ENCODE data around the gene RAD50.
A peak's percentile ranks its signal among the peaks of the same experiment; 100 is the strongest.

Gene RAD50

DNA sequence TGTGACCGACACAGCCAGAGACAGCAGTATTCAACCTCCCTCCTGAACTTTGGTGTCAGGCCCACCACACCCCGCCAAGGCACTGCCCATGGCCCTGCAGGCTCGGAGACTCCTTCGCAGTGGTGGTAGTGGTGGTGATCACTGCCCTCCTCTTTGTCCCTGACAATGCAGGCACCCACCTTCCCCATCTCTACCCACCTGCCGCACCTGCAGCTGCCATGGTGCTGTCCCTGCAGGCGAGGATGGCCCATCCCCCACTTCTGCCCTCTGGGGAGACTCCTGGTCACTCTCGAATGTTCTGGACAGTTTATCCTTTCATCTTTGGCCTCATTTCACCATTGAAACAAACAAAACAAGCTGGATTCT lies 112.7 kb downstream of the RAD50 start:
- Histone ChIP-seq H3K27ac (ENCODE audit: poor library complexity, severe bottlenecking) (no peak overlapping the region), H3K9me3 (ENCODE audit: severe bottlenecking) (no peaks in the 10 kb centered on the region), H3K4me3 (ENCODE audit: severe bottlenecking) (no peak overlapping the region), H3K36me3 (ENCODE audit: low read depth) (no peaks in the 10 kb centered on the region), H3K27me3 (ENCODE audit: insufficient read depth, poor library complexity, severe bottlenecking) (no peaks in the 10 kb centered on the region), H3K4me1 (ENCODE audit: insufficient read depth, poor library complexity, severe bottlenecking) (peaks cover 6% of the 10 kb centered on the region)
- ATAC-seq (ENCODE audit: low read depth) (no peak), DNase-seq (ENCODE audit: low spot score) (no peak)
- TF ChIP-seq, protein P1, sequence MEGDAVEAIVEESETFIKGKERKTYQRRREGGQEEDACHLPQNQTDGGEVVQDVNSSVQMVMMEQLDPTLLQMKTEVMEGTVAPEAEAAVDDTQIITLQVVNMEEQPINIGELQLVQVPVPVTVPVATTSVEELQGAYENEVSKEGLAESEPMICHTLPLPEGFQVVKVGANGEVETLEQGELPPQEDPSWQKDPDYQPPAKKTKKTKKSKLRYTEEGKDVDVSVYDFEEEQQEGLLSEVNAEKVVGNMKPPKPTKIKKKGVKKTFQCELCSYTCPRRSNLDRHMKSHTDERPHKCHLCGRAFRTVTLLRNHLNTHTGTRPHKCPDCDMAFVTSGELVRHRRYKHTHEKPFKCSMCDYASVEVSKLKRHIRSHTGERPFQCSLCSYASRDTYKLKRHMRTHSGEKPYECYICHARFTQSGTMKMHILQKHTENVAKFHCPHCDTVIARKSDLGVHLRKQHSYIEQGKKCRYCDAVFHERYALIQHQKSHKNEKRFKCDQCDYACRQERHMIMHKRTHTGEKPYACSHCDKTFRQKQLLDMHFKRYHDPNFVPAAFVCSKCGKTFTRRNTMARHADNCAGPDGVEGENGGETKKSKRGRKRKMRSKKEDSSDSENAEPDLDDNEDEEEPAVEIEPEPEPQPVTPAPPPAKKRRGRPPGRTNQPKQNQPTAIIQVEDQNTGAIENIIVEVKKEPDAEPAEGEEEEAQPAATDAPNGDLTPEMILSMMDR (IDR thresholded peaks at IDR 0.05; ENCODE audit: poor library complexity, severe bottlenecking), result no peak

DNA sequence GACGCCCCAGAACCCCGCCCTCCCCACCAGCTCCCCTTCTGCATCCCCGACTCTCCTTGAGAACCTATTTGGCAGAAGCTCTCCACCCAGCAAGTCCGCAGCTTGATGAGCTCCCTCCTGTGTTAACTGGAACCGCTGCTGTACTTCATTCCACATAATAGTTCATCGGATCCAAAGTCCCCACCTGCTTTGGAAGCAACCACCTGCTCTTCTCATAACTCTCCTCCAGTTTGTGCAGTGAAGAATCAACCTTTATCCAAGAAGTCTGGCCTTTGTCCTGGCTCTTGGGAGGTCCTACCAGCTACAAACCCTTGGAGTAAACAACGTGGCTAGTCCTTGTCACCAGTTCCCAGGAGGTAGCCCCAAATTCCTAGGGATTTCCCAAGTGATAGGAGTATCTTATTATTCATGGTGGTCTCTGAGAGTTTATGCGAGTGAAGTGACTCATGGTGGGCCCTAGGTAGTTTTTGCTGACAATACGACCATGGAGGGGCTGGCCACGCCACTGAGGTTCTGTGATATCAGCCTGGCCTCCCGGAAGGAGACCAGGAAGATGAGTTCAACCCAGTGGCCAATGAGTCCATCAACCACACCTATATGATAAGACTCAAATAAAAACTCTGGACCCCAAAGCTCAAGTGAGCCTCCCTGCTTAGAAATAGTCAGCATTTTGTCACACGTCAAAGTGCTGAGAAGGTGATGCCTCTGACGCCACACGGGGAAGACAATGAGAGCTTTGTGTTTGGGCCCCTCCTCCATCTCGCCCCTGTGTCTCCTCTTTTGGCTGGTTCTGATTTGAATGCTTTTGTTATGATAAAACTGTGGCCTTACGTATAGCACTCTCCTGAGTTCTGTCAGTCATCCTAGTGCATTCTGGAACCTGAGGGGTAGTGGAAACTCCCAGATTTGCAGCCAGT lies 113.4 kb downstream of the RAD50 start:
- Histone ChIP-seq H3K9me3 (ENCODE audit: severe bottlenecking) (no peaks in the 10 kb centered on the region), H3K27me3 (ENCODE audit: insufficient read depth, poor library complexity, severe bottlenecking) (no peaks in the 10 kb centered on the region), H3K4me3 (ENCODE audit: severe bottlenecking) (no peak overlapping the region), H3K36me3 (ENCODE audit: low read depth) (no peaks in the 10 kb centered on the region), H3K27ac (ENCODE audit: poor library complexity, severe bottlenecking) (no peak overlapping the region), H3K4me1 (ENCODE audit: insufficient read depth, poor library complexity, severe bottlenecking) (peaks cover 11% of the 10 kb centered on the region)
- no peak for ATAC-seq (ENCODE audit: low read depth)
- no peak for DNase-seq (ENCODE audit: low spot score)
- TF ChIP-seq, protein P1 (IDR thresholded peaks at IDR 0.05; ENCODE audit: poor library complexity, severe bottlenecking), result no peak

DNA sequence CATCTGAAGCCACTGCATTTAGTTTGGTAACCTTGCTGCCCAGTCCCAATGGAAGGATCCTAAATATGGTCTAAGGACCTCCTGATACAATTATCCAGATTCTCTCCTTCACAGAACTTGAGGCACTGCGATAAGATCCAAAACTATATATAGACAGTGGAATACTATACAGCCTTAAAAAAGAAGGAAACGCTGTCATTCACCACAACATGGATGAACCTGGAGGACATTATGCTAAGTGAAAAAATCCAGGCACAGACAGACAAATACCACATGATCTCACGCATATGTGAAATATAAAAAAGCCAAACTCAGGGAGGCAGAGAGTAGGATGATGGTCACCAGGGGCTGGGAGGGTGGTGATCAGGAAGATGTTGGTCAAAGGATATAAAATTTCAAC lies 114.2 kb downstream of the RAD50 start:
- Histone ChIP-seq H3K27me3 (ENCODE audit: insufficient read depth, poor library complexity, severe bottlenecking) (no peaks in the 10 kb centered on the region), H3K4me1 (ENCODE audit: insufficient read depth, poor library complexity, severe bottlenecking) (peaks cover 12% of the 10 kb centered on the region), H3K4me3 (ENCODE audit: severe bottlenecking) (no peak overlapping the region), H3K27ac (ENCODE audit: poor library complexity, severe bottlenecking) (no peak overlapping the region), H3K9me3 (ENCODE audit: severe bottlenecking) (no peaks in the 10 kb centered on the region), H3K36me3 (ENCODE audit: low read depth) (no peaks in the 10 kb centered on the region)
- ATAC-seq (ENCODE audit: low read depth) (no peak), DNase-seq (ENCODE audit: low spot score) (no peak)
- TF ChIP-seq, protein P1 (IDR thresholded peaks at IDR 0.05; ENCODE audit: poor library complexity, severe bottlenecking), result no peak

DNA sequence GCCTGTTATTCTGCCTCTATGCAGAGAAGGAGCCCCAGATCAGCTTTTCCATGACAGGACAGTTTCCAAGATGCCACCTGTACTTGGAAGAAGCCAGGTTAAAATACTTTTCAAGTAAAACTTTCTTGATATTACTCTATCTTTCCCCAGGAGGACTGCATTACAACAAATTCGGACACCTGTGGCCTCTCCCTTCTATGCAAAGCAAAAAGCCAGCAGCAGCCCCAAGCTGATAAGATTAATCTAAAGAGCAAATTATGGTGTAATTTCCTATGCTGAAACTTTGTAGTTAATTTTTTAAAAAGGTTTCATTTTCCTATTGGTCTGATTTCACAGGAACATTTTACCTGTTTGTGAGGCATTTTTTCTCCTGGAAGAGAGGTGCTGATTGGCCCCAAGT lies 116.7 kb downstream of the RAD50 start:
- Histone ChIP-seq H3K9me3 (ENCODE audit: severe bottlenecking) (no peaks in the 10 kb centered on the region), H3K4me1 (ENCODE audit: insufficient read depth, poor library complexity, severe bottlenecking) (peaks cover 24% of the 10 kb centered on the region), H3K36me3 (ENCODE audit: low read depth) (no peaks in the 10 kb centered on the region), H3K27ac (ENCODE audit: poor library complexity, severe bottlenecking) (peak overlapping the region; percentile 86), H3K27me3 (ENCODE audit: insufficient read depth, poor library complexity, severe bottlenecking) (no peaks in the 10 kb centered on the region), H3K4me3 (ENCODE audit: severe bottlenecking) (no peak overlapping the region)
- TF ChIP-seq, protein P1 (IDR thresholded peaks at IDR 0.05; ENCODE audit: poor library complexity, severe bottlenecking), result no peak
- ATAC-seq (ENCODE audit: low read depth) (no peak), DNase-seq (ENCODE audit: low spot score) (no peak)

Data from RWPE2 (cell line).